GM18508 (cell line): Measurements from ENCODE around the gene PBX1.

Source experiments
- ATAC-seq: cut with Tn5 transposase; IDR thresholded peaks from one replicate; pipeline ENCODE4 v1.9.1; 2021; ENCODE audit warnings: moderate number of reproducible peaks; ENCODE audit not compliant: insufficient read depth, unreplicated experiment

The PBX1 gene

GRCh38 chr1:164742745-164743144 lies 183.8 kb downstream of the PBX1 start:
- ATAC-seq = no peak

- ATAC-seq = no peak
These were observed 185.0 kb downstream of the PBX1 start for GRCh38 chr1:164743976-164744375.

DNA sequence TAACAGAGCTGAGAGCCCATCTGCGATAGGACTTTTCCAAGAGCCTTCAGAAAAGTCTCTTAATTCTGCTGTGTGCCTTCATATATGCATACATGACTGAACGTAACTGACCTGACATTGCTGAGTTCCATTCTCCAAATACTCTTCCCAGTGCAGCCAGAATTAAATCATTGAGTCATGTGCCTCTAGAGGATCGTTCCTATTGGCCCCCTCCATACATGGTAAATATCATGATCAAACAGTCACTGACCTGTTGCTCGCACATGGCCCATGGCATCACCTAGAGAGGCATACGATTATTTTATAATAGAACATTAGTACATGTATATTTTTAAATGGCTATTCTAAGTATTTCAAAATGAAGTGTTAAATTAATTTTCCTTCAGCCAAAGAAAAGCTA lies 186.8 kb downstream of the PBX1 start:
- ATAC-seq = no peak

- no peak for ATAC-seq
These were observed 187.6 kb downstream of the PBX1 start for GRCh38 chr1:164746632-164747031.

DNA sequence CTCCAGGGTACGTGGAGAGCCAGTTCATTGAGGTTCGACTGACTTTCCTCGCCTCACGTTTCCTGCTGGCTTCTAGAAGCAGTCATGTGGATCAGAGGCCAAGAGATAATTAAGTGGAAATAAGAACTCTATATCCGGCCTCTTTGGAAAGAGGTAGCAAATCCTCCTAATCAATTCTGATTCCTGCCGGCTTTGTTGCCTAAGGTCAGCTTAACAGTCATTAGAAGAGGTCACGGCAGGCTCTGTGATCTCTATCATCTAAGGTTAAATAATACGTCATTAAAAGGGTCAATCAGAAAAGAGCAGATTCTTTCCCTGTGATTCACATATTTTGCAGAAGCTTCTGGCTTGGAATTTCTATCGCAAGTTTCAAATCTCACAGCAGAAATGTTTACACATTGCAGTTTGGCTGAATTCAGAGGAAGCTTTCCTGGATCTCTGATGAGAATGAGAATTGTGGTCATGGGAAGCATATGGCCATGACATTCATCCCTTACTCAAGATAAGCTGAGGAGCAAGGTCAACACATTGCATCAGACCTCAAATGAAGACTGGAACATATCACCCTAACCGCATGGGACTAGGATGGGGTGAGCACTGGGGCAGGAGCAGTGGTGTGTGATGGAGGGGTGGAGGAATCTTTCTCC lies 189.4 kb downstream of the PBX1 start:
- ATAC-seq = no peak

GRCh38 chr1:164753521-164754077 lies 194.6 kb downstream of the PBX1 start:
- no peak for ATAC-seq

DNA sequence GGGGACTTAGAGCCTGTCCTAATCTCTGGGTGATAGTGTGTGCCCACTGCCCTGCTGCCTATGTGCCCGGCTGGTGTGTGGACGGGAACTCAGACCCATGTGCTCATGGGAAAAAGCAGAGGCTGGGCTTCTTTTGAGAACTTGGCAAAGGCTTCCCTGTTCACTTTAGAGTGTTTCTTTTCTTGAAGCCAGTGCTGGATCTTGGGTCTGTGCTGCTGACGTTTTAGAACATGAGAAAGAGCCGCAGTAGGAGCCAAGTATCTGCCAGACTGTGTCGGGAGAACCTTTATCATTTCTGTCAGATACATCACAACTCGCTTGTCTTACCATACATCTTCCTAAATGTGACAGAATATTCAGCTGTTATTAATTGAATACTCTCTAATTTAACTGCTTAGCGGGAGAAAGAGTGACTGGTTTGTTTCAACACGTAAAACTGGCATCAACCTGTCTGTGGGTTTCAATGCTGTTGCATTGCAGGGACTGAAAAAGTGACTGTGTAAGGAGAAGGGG lies 195.2 kb downstream of the PBX1 start:
- no peak for ATAC-seq

DNA sequence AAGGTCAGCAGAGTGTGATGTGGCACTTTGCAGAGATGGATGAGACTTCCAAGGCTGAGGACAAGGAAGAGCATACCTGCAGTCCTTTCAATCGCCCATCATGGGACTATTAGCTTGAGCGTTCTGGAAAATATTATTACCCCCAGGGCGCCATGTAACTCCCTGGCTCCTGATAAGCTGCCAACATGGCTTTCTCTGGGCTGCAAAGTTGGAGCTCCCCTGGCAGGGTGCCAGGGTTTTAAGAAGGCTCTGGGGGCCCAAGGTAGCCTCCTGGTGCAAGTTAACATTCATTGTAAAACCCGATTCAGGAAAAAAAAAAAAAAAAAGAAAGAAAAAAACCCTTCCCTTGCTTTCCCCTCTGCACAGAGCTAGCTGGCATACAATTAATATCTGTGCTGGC lies 196.7 kb downstream of the PBX1 start:
- ATAC-seq = no peak

DNA sequence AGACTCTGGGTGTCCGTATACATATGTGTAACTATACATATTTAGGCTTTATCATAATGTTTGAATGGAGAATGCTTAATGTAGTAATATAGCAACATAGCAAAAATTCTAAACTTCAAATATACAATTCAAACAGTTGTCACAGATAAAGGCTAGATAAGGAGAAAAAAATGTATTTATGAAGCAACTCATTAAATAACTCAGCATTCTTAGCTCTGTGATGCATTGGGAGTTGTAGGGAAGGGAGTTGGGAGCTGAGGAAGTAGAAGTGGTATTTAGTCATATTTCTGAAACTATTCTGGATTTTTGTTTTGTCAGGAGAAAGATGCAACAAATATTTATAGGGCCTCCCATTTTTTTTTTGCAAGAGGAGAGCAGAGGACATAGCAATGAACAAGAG lies 197.8 kb downstream of the PBX1 start:
- ATAC-seq = no peak

DNA sequence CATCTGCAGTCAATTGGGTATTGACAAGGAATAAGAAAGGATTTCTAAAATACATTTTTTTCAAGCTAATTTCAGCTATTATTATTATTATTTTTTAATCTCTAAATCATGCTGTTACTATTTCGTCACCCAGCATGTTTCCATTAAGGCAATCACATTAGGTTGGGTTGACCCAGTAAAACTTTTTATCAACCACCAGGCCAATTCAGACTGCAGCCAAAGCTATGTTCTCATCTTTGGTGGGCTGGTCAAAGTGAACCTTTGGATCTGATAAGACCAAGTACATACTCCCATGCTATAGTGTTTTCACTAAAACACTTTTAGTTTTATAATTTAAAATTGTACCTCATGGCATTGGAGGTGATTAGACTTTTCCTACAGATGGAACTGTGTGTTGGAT lies 198.6 kb downstream of the PBX1 start:
- no peak for ATAC-seq

DNA sequence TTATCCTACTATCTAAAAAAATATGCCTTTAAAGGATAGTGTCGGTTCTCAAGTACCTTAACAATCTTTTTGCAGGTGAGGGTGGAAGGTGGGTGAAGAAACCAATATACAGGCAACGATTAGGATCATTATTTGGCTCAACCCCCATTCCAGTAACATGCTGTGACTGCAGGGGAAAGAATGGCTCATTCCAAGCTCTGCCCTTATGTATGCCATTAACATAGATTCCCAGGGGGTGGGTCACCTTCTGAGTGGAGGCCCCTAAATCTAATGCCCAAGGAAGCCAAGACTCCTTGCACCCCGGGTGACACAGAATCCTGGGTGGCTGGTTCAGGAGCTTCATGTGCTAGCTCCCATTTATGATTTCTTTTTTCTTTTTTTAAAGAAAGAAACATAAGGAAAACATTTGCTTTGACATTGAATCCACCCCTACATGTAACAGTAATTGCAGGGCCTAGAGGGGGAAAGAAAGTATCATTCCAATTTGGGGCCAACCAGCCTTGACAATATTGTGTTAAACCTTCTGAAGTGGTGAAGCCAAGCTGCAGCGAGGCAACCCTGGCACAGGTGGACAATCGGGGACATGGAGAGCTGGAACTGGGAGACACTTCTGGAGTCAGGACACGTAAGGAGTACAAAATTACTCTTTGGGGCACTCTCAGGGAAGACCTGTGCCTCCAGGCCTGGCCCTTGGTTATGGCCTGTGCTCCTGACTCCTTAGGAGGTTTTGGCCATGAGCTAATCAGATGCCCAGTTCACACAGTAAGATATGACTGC lies 200.3 kb downstream of the PBX1 start:
- ATAC-seq = no peak

DNA sequence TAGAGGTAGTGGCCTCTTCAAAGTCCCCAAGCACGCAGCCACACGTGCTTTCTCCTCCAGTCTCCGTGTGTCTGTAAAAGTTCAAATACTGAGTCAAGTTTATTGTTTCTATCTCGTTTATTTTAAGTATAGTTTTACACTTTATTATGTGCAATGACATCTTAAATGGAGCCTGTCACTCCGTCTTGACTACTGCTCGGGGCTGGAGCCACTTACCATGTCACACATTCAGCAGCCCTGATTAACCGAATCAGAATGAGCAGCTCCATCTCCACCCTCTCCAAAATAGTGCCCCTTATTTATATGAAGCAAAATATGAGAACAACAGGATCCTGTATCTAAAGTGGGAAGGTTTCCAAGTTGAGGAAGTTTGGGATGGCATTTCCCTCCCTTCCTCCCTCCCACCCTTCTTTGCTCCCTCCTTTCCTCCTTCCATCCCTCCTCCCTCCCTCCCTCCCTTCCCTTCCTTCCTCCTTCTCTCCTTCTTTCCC lies 201.0 kb downstream of the PBX1 start:
- no peak for ATAC-seq

GRCh38 chr1:164760569-164760968 lies 201.6 kb downstream of the PBX1 start:
- ATAC-seq = no peak

DNA sequence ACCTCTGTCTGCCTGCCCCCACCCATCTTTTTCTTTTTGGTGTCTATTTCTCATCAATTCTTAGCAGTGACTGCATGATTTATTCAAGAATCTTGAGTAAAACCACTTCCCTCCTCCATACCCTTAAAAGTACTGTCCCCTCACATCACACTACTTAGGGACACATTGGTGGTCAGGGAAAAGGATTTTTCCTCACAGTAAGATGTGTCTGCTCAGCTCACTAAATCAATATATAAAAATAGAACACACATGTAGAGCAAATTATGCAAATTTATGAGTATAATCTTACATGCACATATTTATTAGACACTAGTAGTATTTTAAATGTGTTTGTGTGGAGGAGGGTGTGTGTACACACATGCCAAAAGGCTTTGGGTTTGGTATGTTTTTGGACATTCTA lies 202.0 kb downstream of the PBX1 start:
- no peak for ATAC-seq

DNA sequence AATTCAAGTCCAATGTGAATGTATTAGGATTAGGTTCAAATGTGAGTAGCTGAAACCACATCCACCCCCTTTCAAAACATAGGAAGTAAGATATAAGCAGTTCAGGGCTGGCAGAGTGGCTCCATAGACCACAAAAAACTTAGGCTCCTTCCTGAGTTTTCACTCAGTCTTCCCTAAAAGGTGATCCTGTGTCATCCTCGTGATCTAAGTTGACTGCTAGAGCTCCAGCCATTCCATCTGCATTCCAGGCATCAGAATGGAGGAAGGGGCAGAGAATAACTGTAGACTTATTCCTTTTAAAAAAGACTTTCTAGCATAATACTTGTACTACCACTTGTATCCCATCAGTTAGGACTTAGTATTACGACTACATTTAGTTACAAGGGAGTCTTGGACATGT lies 204.1 kb downstream of the PBX1 start:
- ATAC-seq = no peak

DNA sequence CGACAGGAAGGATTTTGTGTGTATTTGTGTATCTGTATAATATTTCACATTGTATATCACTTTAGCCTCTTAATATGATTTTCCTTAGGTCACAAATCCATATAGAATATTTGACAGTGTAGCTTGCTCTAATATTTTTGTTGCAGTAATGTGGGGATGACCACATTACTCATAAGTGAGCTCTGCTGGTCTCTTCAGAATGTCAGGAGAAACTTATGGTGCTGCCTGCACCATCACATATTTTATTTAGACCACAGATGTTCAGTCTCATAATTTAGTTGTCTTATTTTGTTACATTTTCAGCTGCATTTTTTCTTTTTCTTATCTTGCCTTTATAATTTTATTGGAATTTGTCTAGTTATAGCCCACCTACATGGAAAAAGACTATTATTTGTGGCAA lies 205.3 kb downstream of the PBX1 start:
- ATAC-seq = no peak

DNA sequence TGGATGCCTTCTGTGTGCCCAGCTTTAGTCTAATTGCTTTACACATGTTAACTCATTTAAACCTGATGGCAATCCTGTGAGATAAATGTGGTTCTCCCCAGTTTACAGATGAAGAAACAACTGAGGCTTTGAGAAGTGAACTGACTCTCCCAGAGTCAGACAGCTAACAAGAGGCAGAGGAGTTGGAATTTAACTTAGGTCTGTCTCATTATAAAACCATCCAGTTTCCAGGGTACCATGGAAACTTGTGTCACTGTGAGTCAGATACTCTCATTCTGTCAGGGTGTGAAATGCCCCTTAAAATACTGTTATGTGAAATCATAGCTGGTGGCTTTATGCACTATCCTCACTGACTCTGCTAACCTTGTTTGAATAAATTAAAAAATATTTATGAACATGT lies 206.6 kb downstream of the PBX1 start:
- no peak for ATAC-seq

DNA sequence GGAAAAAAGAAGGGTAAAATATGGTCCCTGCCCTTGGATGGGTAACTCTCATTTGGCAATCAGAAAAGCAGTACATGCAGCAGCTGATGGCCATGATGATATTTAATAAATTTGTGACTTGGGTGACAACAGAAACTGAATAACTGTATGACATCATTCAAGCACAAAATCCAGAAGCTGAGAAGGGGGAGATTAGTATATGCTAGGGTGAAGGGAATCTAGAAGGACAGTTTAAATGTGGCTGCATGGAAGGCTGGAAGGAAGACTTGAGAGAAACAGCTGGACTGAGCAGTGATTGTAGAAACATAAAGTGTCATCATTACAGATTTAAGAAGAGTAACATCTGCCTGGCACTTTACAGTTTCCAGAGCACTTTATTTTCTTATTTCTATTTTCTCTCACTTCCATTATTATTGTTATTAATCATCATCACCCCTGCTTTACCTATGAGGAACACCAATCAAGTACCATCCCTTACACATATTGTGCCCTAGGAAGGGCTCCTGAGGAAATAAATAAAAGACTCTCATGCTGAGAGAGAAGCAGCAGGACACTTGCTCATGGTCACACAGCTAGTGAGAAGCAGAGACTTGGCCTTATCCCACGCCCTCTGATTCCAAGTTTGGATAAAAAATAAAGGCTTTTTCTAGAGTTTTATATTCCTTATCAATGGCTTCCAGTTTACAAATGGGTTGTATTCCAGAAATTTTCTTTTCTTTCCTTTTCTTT lies 207.2 kb downstream of the PBX1 start:
- ATAC-seq = no peak

GRCh38 chr1:164767752-164768402 lies 208.9 kb downstream of the PBX1 start:
- ATAC-seq = no peak

- no peak for ATAC-seq
These were observed 209.6 kb downstream of the PBX1 start for GRCh38 chr1:164768619-164769018.
